ENCODE measurements around the gene HS3ST1.
"Not testable (repeated sequence)": the region's sequence is repeated elsewhere in the genome, so short reads cannot be mapped to it uniquely, and the experiment has no call there.

Gene HS3ST1

GRCh38 chr4:11399461-11399971, 29.2 kb downstream of the HS3ST1 start:
- no peak for DNase-seq

GRCh38 chr4:11397819-11398610, 30.7 kb downstream of the HS3ST1 start:
- no peak for DNase-seq

- no peak for DNase-seq
These were observed 31.5 kb downstream of the HS3ST1 start for GRCh38 chr4:11397146-11397545.

GRCh38 chr4:11393551-11393950, 35.1 kb downstream of the HS3ST1 start:
- DNase-seq, result no peak

- not testable (repeated sequence) for DNase-seq
These were observed 44.6 kb downstream of the HS3ST1 start for GRCh38 chr4:11384072-11384471.

GRCh38 chr4:11376571-11376970, 52.1 kb downstream of the HS3ST1 start:
- DNase-seq, result no peak

- DNase-seq, result no peak
These were observed 52.5 kb downstream of the HS3ST1 start for GRCh38 chr4:11376146-11376545.

GRCh38 chr4:11368701-11369115, 60.0 kb downstream of the HS3ST1 start:
- DNase-seq, result no peak

- DNase-seq, result peak; percentile 18
These were observed 61.3 kb downstream of the HS3ST1 start for GRCh38 chr4:11367371-11367770.

GRCh38 chr4:11366859-11367258, 61.8 kb downstream of the HS3ST1 start:
- no peak for DNase-seq

GRCh38 chr4:11365039-11365438, 63.7 kb downstream of the HS3ST1 start:
- DNase-seq, result no peak

- DNase-seq, result no peak
These were observed 69.1 kb downstream of the HS3ST1 start for GRCh38 chr4:11359591-11359990.

- no peak for DNase-seq
These were observed 73.5 kb downstream of the HS3ST1 start for GRCh38 chr4:11355226-11355625.

GRCh38 chr4:11354531-11354930, 74.2 kb downstream of the HS3ST1 start:
- no peak for DNase-seq

GRCh38 chr4:11348449-11349088, 80.1 kb downstream of the HS3ST1 start:
- no peak for DNase-seq

GRCh38 chr4:11344916-11345315, 83.8 kb downstream of the HS3ST1 start:
- DNase-seq, result no peak

GRCh38 chr4:11343536-11343935, 85.2 kb downstream of the HS3ST1 start:
- no peak for DNase-seq
